Upper lobe of right lung (tissue), 1 donor: Measurements from ENCODE around the gene AK9. TPM values are rescaled to one million over a fixed set of nuclear protein-coding genes. Genes with fewer than 3 reads are reported as not detected.
"Not testable (repeated sequence)": the region's sequence is repeated elsewhere in the genome, so short reads cannot be mapped to it uniquely, and the experiment has no call there.

Experiments used
- ATAC-seq: fragments of 200-7000 bp; cut with Tn5 transposase; one replicate; pipeline ENCODE4 v1.9.1; 2020; ENCODE audit warnings: mild to moderate bottlenecking, moderate library complexity
- DNase-seq: peaks from one replicate; pipeline ENCODE4 v3.0.0-alpha.2; 2020
- H3K27ac ChIP-seq: fragments of 200-600 bp; one replicate; pipeline ENCODE4 v1.8.0; 2022
- H3K27me3 ChIP-seq: fragments of 200-600 bp; one replicate; pipeline ENCODE4 v1.8.0; 2022; ENCODE audit warnings: mild to moderate bottlenecking
- H3K36me3 ChIP-seq: fragments of 200-600 bp; one replicate; pipeline ENCODE4 v1.8.0; 2022
- H3K4me1 ChIP-seq: fragments of 200-600 bp; one replicate; pipeline ENCODE4 v1.8.0; 2022
- H3K4me3 ChIP-seq: fragments of 200-600 bp; one replicate; pipeline ENCODE4 v1.8.0; 2022; ENCODE audit warnings: mild to moderate bottlenecking
- H3K9me3 ChIP-seq: fragments of 200-600 bp; one replicate; pipeline ENCODE4 v1.8.0; 2022
- intact Hi-C: fragments of 100-400 bp; cut with DNase I; formaldehyde crosslinking; loops from one replicate; pipeline ENCODE4 v1.11.0; 2022
- total RNA-seq: library from RNA; stranded (reverse); fragmentation: NEBNext Ultra II Directional; extraction: Animal tissue kit (Norgen Biotek cat#: 25700); gene quantifications from one replicate; pipeline ENCODE4 v1.2.1, GENCODE V29; 2021
- TF ChIP-seq, protein P1 (sequence below): fragments of 200-600 bp; IDR thresholded peaks from one replicate; pipeline ENCODE4 v1.8.0; 2022; ENCODE audit warnings: antibody characterized with exemption
- donor health status: DM: no; HTN: yes; CAD: no; lungs with severe emphysema.

AK9 gene
- total RNA-seq, 1 donor from 2014 or later: 8.8 TPM

DNA sequence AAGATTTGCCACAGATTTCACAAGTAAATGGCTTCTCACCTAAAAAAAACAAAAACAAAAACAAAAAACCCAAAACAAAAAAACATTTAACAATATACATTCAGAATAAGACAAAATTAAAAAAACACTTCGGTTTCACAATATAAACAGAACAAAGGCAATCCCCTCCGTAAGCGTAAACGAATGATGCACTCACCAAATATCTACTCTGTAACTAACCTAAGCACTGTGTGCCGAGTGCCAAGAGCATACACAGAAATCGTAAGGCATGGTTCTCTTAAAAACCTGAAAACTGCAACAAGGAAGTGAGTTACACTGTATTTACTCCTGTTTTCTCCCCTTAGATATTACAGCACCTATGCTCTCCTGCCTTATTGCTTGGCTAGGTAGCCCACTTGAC is 223.3 kb downstream of the AK9 start:
- Histone ChIP-seq H3K9me3 (no peaks in the 10 kb centered on the region), H3K36me3 (peaks cover 96% of the 10 kb centered on the region), H3K4me3 (no peak overlapping the region), H3K27me3 (no peaks in the 10 kb centered on the region), H3K4me1 (no peaks in the 10 kb centered on the region), H3K27ac (no peak overlapping the region)
- intact Hi-C loops: no loop called here
- TF ChIP-seq, protein P1, sequence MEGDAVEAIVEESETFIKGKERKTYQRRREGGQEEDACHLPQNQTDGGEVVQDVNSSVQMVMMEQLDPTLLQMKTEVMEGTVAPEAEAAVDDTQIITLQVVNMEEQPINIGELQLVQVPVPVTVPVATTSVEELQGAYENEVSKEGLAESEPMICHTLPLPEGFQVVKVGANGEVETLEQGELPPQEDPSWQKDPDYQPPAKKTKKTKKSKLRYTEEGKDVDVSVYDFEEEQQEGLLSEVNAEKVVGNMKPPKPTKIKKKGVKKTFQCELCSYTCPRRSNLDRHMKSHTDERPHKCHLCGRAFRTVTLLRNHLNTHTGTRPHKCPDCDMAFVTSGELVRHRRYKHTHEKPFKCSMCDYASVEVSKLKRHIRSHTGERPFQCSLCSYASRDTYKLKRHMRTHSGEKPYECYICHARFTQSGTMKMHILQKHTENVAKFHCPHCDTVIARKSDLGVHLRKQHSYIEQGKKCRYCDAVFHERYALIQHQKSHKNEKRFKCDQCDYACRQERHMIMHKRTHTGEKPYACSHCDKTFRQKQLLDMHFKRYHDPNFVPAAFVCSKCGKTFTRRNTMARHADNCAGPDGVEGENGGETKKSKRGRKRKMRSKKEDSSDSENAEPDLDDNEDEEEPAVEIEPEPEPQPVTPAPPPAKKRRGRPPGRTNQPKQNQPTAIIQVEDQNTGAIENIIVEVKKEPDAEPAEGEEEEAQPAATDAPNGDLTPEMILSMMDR: no peak
- ATAC-seq (no peak), DNase-seq (no peak)

DNA sequence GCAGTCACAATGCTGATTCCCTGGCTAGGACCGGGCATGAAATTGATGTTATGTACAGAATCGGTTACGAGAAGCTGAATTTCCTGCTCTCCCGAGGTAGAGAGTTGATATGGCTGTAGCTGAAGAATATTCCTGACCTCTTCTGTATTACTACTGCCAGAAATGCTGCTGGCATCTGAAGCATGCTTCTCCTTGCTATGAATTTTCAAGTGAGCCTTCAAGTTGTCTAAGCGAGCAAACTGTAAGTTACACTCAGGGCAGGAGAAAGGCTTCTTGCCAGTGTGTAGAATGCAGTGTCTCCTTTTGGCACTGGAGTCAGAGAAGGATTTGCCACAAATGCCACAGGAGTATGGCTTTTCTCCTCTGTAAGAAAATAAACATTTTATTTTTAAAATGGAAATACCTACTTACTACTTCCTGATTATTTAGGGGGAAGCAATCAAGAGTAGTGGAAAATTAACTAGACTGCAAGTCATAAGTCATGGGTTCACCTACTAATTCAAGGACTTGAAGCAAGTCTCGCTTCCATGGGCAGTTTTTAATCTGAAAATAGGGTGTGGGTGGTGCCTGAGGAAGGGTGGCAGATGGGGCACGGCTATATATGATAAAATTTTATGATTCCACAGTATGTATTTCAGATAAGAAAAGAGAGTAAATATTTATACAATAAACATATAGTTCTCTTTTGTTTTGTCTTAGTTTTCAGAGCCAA is 224.6 kb downstream of the AK9 start:
- no peak for DNase-seq
- Histone ChIP-seq H3K27me3 (no peaks in the 10 kb centered on the region), H3K9me3 (no peaks in the 10 kb centered on the region), H3K36me3 (peaks cover 95% of the 10 kb centered on the region), H3K4me3 (no peak overlapping the region), H3K4me1 (no peaks in the 10 kb centered on the region), H3K27ac (no peak overlapping the region)
- peak; percentile 65 for ATAC-seq
- intact Hi-C loops: no loop called here
- TF ChIP-seq, protein P1: no peak

DNA sequence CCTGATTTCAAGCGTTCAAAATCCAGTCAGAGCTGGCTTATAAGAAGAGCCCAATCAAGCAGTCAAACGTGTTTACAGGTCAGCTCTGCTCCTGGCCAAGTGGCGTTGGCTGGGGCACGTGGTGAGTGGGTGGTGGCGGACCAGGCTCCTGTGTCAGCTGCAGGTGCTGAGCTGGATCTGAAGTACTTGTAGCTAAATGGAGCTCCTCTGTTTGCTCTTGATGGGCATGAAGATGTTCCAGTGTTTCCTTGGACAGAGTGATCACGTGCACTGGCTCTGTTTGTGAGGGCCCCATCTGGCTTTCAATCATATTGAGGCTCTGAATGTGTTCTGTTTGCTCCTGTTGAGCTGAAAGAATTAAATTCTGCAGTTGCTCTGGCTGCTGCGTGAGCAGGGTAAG is 225.2 kb downstream of the AK9 start:
- no peaks in the 10 kb centered on the region for H3K9me3 ChIP-seq
- H3K4me1 ChIP-seq: no peaks in the 10 kb centered on the region
- TF ChIP-seq, protein P1: no peak
- H3K27ac ChIP-seq: no peak overlapping the region
- H3K36me3 ChIP-seq: peaks cover 92% of the 10 kb centered on the region
- intact Hi-C loops: no loop called here
- no peak overlapping the region for H3K4me3 ChIP-seq
- DNase-seq (peak; percentile 91), ATAC-seq (peak; percentile 95)
- no peaks in the 10 kb centered on the region for H3K27me3 ChIP-seq

DNA sequence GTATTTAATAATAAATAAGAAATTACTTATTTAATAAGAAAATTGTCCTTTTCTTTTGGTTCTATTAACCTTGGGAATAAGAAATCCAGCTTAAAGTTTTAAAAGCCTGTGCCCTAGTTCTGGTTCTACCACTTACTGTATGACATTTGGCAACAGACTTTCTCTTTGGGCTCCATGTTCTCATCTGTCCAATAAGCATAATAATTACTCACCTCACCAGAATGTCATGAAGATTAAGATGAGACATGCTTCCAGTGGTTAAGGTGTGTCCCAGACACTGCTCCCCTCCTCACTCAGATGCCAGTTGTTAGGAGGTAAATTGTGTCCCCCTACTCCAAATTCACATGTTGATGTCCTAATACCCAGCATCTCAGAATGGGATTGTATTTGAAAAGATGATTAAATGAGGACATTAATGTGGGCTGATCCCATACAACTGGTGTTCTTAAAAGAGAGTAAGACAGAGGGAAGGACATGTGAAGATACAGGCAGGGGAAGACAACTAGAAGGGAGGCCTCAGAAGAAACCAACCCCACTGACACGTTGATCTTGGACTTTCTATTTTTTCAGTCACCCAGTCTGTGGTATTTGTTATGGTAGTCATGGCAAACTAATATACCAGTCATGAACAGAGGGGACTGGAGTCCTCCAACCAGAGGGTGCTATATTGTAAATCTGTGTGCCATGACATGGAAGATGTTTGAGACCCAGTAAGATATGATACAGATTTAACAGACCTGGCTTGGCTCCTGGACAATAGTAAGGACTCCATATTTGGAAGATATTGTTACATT is 229.1 kb downstream of the AK9 start:
- H3K36me3 ChIP-seq: peaks cover 54% of the 10 kb centered on the region
- TF ChIP-seq, protein P1: no peak
- no peak for DNase-seq

DNA sequence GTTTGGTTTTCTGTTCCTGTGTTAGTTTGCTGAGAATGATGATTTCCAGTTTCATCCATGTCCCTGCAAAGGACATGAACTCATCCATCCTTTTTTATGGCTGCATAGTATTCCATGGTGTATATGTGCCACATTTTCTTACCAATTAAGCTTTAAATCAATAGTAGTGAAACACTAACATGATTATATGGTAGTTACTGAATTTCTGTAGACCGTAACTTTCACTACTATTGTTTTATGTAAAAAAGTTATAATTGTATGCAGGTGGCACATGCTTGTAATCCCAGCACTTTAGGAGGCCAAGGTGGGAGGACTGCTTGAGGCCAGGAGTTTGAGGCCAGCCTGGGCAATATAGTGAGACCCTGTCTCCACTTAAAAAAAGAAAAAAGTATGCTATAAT is 229.8 kb downstream of the AK9 start:
- H3K27ac ChIP-seq, H3K27me3 ChIP-seq, H3K9me3 ChIP-seq, intact Hi-C loops, ATAC-seq, H3K4me3 ChIP-seq, DNase-seq: not testable (repeated sequence)
- peaks cover 19% of the 10 kb centered on the region for H3K4me1 ChIP-seq
- peaks cover 47% of the 10 kb centered on the region for H3K36me3 ChIP-seq

More for the DNA sequence above, 229.1 kb downstream of the AK9 start:
- peaks cover 11% of the 10 kb centered on the region for H3K4me1 ChIP-seq
- H3K27me3 ChIP-seq: no peaks in the 10 kb centered on the region
- H3K4me3 ChIP-seq: no peak overlapping the region
- ATAC-seq: no peak
- no peak overlapping the region for H3K27ac ChIP-seq
- intact Hi-C loops: no loop called here
- no peaks in the 10 kb centered on the region for H3K9me3 ChIP-seq

DNA sequence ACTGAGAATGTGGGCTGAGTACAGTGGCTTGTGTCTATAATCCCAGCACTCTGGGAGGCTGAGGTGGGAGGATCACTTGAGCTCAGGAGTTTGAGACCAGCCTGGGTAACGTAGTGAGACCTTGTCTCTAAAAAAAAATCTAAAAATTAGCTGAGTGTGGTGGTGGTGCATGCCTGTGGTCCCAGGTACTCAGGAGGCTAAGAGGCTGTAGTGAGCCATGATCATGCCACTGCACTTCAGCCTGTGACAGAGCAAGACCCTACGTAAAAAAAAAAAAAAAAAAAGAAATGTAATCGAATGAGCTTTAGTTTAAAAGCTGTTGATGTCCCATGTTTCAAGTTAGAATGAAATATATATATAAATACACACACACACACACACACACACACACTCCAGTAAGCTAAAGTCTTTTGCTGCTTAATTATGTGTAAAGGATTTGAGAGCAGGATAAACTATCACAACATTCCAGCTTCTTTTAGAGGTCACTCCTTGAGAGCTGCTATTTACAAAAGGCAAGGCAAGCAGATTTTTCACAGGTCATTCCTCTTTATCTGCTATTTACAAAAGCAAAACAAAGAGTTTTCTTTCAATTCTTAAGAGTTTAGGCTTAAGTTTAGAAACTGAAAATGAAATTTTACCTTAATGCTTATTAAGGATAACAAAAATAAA is 230.7 kb downstream of the AK9 start:
- Histone ChIP-seq H3K4me1 (peaks cover 20% of the 10 kb centered on the region), H3K27me3 (no peaks in the 10 kb centered on the region), H3K9me3 (no peaks in the 10 kb centered on the region), H3K36me3 (peaks cover 38% of the 10 kb centered on the region), H3K4me3 (no peak overlapping the region), H3K27ac (no peak overlapping the region)
- no peak for ATAC-seq
- DNase-seq: no peak
- TF ChIP-seq, protein P1: no peak
- intact Hi-C loops: no loop called here
